ENCODE measurements around the gene IGF2. TPM values are rescaled to one million over a fixed set of nuclear protein-coding genes. Genes with fewer than 3 reads are reported as not detected.
A peak's percentile ranks its signal among the peaks of the same experiment; 100 is the strongest.

The IGF2 gene
- total RNA-seq, 2 donors from 2014 or later: 0.21 to 0.77 TPM

DNA sequence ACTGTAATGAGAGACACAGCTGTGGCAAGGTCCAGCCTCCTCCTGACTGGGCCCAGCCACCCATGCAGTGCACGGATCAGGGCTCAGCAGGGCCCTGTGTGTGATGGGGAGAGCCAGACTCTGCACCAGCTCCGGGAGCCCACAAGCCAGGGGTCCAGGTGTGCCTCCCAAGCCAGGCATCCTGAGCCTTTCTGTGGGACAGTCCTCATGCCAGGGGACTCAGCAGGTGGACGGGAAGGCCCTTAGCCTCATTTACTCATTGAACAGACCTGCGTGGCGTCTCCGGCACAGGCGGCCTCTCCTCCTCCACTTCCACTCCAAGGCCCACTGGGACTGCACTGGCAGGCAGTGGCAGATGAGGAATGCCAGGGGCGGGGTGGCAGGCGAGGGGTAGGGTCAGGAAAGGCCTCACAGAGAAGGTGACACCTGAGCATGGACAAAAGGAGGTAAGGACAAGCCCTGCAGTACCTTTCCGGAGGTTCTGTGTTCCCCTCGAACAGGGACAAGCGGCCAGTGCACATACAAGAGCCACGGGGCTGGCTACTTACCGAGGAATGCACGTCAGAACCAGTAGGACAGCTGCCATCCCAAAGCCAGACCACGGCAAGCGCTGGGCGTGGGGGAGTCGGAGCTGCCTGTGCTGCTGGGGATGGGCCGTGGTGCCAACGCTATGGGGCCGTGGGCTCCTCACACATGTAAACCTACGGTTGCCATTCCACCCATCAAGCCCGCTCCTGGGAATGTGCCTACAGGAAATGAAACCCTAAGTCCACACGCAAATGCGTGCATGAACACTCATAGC lies 52.7 kb downstream of the IGF2 start:
- no peaks in the 10 kb centered on the region for H3K9me3 ChIP-seq (ENCODE audit: control insufficient read depth, low read length, poor library complexity, severe bottlenecking)
- Mint-ChIP-seq H3K36me3 (ENCODE audit: low read depth) (no peaks in the 10 kb centered on the region), H3K4me3 (no peak overlapping the region), H3K27ac (no peak overlapping the region), H3K4me1 (no peaks in the 10 kb centered on the region), H3K27me3 (no peaks in the 10 kb centered on the region)
- DNase-seq: peak in 1 of 3 donors; percentile 4
- ATAC-seq: no peak

DNA sequence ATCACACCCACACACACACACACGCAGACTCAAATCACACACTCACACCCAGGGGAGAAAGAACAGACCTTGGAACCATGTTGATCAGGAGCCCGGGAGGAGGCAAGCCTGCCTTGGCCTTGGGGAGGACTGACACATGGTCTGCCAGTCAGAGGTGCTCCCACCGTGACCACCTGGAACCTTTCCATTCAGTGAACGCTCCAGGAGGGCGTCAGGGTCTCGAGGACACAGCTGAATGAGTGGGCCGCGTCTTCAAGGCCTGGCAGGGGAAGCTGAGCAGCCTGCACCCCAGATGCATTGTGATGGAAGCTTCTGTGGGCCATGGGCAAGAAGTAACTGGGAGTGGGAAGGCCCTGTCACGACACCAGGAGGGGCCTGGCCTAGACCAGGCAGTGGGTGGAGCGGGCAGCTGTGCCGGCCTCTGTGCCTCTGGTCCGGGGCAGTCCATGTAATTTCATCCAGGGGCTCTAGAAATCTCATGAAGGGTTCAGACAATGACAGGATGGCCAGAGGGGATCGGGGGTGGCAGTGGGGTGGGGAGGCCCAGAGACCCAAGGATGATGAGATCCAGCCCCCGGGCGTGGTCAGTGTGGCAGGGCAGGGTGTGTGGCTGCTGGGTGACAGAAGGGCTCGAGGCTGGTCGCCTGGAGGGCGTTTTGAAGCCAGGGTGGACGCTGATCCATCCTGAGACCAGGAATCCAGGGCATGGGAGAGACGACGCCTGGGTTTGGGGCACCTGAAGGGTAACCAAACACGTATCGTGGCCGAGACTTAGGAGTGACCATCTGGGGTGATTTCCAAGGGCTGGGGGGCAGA lies 53.7 kb downstream of the IGF2 start:
- H3K4me3 Mint-ChIP-seq: no peak overlapping the region
- H3K4me1 Mint-ChIP-seq: no peaks in the 10 kb centered on the region
- ATAC-seq (no peak), DNase-seq (no peak)
- H3K27me3 Mint-ChIP-seq: no peaks in the 10 kb centered on the region
- H3K27ac Mint-ChIP-seq: no peak overlapping the region
- no peaks in the 10 kb centered on the region for H3K36me3 Mint-ChIP-seq (ENCODE audit: low read depth)
- H3K9me3 ChIP-seq (ENCODE audit: control insufficient read depth, low read length, poor library complexity, severe bottlenecking): no peaks in the 10 kb centered on the region

DNA sequence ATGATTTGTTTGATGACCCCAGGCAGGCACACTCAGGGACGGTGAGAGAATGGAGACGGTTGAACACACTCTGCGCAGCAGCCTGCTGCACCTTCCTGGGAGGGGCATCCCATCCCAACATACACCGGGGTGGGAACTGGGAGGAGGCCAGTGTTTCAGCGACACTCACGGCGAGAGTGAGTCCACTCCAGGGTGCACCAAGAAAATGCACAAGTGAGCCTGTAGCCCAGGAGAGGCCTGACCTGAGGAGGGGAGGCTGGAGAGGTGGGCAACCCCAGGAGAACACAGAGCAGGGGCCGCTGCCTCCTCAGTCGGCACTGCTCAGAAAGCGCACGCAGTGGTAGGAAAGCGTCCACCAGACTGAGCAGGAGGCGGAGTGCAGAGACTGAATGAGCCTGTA lies 54.5 kb downstream of the IGF2 start:
- H3K4me1 Mint-ChIP-seq: no peaks in the 10 kb centered on the region
- no peak for DNase-seq

More for the DNA sequence above, 54.5 kb downstream of the IGF2 start:
- Mint-ChIP-seq H3K36me3 (ENCODE audit: low read depth) (no peaks in the 10 kb centered on the region), H3K27me3 (no peaks in the 10 kb centered on the region), H3K4me3 (no peak overlapping the region), H3K27ac (no peak overlapping the region)
- H3K9me3 ChIP-seq (ENCODE audit: control insufficient read depth, low read length, poor library complexity, severe bottlenecking): no peaks in the 10 kb centered on the region
- ATAC-seq: no peak

Other genes starting within 250 kb of the IGF2 start
- not detected for gene PRR33, start 247.5 kb downstream of the IGF2 start, total RNA-seq
- gene TNNT3, start 219.7 kb downstream of the IGF2 start, total RNA-seq: 1 to 10 TPM; 7.4 to 8.9 TPM
- 10 to 100 TPM; 35.1 to 40.7 TPM for gene MRPL23, start 192.1 kb downstream of the IGF2 start, total RNA-seq
- not detected for gene H19, start 141.5 kb downstream of the IGF2 start, total RNA-seq
- not detected for gene INS, start 21.8 kb upstream of the IGF2 start, total RNA-seq
- gene TH, start 32.4 kb upstream of the IGF2 start, total RNA-seq: not detected
- gene ASCL2, start 131.2 kb upstream of the IGF2 start, total RNA-seq: under 1 TPM in 1 of 2 donors, not detected in 1; 0.18 TPM
- 10 to 100 TPM; 50.1 to 89.1 TPM for gene C11orf21, start 162.5 kb upstream of the IGF2 start, total RNA-seq
- gene TSPAN32, start 162.6 kb upstream of the IGF2 start, total RNA-seq: 10 to 100 TPM; 65.7 to 93.2 TPM
- gene CD81, start 237.9 kb upstream of the IGF2 start, total RNA-seq: 100 to 1,000 TPM; 153 to 194 TPM